GM19193 (cell line): ENCODE measurements around the gene CNNM2.

ENCODE experiments used
- POLR2A ChIP-seq: IDR thresholded peaks from 4 replicates; pipeline ENCODE4 v1.6.1; 2011; ENCODE audit not compliant: insufficient read depth, insufficient read length; ENCODE audit errors: extremely low read depth

The CNNM2 gene

GRCh38 chr10:103095005-103095404, 176.9 kb downstream of the CNNM2 start:
- no peak for TF ChIP-seq POLR2A

- no peak for TF ChIP-seq POLR2A
Observed at GRCh38 chr10:103096130-103096529, 178.0 kb downstream of the CNNM2 start.

- TF ChIP-seq POLR2A = no peak
Observed at GRCh38 chr10:103098240-103098639, 180.1 kb downstream of the CNNM2 start.

- TF ChIP-seq POLR2A = no peak
Observed at GRCh38 chr10:103100620-103101019, 182.5 kb downstream of the CNNM2 start.

GRCh38 chr10:103102195-103102594, 184.1 kb downstream of the CNNM2 start:
- TF ChIP-seq POLR2A = no peak

GRCh38 chr10:103103989-103104388, 185.9 kb downstream of the CNNM2 start:
- no peak for TF ChIP-seq POLR2A

- no peak for TF ChIP-seq POLR2A
Observed at GRCh38 chr10:103104721-103105120, 186.6 kb downstream of the CNNM2 start.

GRCh38 chr10:103105462-103105861, 187.4 kb downstream of the CNNM2 start:
- no peak for TF ChIP-seq POLR2A

- no peak for TF ChIP-seq POLR2A
Observed at GRCh38 chr10:103106539-103106938, 188.4 kb downstream of the CNNM2 start.

- no peak for TF ChIP-seq POLR2A
Observed at GRCh38 chr10:103109821-103110220, 191.7 kb downstream of the CNNM2 start.

GRCh38 chr10:103110407-103110806, 192.3 kb downstream of the CNNM2 start:
- no peak for TF ChIP-seq POLR2A

GRCh38 chr10:103111031-103111917, 193.2 kb downstream of the CNNM2 start:
- TF ChIP-seq POLR2A = no peak

- no peak for TF ChIP-seq POLR2A
Observed at GRCh38 chr10:103111918-103112877, 194.1 kb downstream of the CNNM2 start.

GRCh38 chr10:103114876-103115275, 196.8 kb downstream of the CNNM2 start:
- TF ChIP-seq POLR2A = no peak

GRCh38 chr10:103117247-103117646, 199.2 kb downstream of the CNNM2 start:
- no peak for TF ChIP-seq POLR2A
